ENCODE measurements around the gene ETHE1.

ETHE1 gene

GRCh38 chr19:43495082-43495481 lies 31.9 kb downstream of the ETHE1 start:
- H3K4me3 ChIP-seq (replicated peaks in 1 of 2; ENCODE audit: low read depth in 2 of 2, low read length in 2 of 2): no peak overlapping the region
- DNase-seq (ENCODE audit: low read depth in 2 of 2): no peak
- TF ChIP-seq, protein P1, sequence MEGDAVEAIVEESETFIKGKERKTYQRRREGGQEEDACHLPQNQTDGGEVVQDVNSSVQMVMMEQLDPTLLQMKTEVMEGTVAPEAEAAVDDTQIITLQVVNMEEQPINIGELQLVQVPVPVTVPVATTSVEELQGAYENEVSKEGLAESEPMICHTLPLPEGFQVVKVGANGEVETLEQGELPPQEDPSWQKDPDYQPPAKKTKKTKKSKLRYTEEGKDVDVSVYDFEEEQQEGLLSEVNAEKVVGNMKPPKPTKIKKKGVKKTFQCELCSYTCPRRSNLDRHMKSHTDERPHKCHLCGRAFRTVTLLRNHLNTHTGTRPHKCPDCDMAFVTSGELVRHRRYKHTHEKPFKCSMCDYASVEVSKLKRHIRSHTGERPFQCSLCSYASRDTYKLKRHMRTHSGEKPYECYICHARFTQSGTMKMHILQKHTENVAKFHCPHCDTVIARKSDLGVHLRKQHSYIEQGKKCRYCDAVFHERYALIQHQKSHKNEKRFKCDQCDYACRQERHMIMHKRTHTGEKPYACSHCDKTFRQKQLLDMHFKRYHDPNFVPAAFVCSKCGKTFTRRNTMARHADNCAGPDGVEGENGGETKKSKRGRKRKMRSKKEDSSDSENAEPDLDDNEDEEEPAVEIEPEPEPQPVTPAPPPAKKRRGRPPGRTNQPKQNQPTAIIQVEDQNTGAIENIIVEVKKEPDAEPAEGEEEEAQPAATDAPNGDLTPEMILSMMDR (IDR thresholded peaks at IDR 0.05; ENCODE audit: low read depth, low read length): no peak

- no peak for DNase-seq (ENCODE audit: low read depth in 2 of 2)
- no peak overlapping the region for H3K4me3 ChIP-seq (replicated peaks in 1 of 2; ENCODE audit: low read depth in 2 of 2, low read length in 2 of 2)
- TF ChIP-seq, protein P1 (IDR thresholded peaks at IDR 0.05; ENCODE audit: low read depth, low read length): no peak
These were observed 36.2 kb downstream of the ETHE1 start for GRCh38 chr19:43490759-43491158.

DNA sequence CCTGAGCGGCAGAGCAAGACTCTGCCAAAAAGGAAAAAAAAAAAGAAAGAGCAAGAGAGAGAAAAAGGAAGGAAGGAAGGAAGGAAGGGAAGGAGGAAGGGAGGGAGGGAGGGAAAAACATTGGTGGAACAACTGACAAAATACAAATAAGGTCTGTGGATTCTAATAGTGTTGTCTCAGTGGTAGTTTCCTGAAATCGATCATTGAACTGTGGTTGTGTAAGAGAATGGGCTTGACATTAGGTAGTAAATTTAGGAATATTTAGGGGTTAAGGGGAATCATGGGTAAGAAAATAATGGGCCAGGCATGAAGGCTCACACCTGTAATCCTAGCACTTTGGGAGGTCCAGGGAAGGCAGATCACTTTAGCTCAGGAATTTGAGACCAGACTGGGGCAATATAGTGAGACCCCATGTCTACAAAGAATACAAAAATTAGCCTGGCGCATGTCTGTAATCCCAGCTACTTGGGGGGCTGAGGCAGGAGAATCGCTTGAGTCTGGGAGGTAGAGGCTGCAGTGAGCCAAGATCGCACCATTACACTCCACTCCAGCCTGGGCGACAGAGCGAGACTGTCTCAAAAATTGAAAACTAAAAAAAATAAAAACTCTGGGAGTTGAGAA lies 36.9 kb downstream of the ETHE1 start:
- H3K4me3 ChIP-seq (replicated peaks in 1 of 2; ENCODE audit: low read depth in 2 of 2, low read length in 2 of 2): no peak overlapping the region
- TF ChIP-seq, protein P1 (IDR thresholded peaks at IDR 0.05; ENCODE audit: low read depth, low read length): no peak
- DNase-seq (ENCODE audit: low read depth in 2 of 2): no peak

DNA sequence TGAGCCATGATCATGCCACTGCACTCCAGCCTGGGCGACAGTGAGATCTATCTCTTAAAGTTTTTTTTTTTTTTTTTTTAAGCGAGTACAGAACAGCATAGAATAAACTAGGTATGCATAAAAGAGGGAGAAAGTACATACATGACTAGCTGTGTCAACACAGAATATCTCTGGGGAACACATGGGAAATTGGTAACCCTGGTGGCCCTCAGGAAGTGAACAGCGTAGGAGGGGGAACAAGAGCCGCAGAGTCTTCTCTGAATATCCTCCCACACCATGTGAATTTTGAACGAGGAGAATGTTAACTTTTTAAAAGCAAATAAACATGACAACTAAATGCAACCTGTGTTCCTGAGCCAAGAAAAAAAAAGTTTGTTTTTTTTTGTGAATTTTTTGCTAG lies 37.7 kb downstream of the ETHE1 start:
- TF ChIP-seq, protein P1 (IDR thresholded peaks at IDR 0.05; ENCODE audit: low read depth, low read length): no peak
- DNase-seq (ENCODE audit: low read depth in 2 of 2): peak in 1 of 2 donors; percentile 22
- no peak overlapping the region for H3K4me3 ChIP-seq (replicated peaks in 1 of 2; ENCODE audit: low read depth in 2 of 2, low read length in 2 of 2)

DNA sequence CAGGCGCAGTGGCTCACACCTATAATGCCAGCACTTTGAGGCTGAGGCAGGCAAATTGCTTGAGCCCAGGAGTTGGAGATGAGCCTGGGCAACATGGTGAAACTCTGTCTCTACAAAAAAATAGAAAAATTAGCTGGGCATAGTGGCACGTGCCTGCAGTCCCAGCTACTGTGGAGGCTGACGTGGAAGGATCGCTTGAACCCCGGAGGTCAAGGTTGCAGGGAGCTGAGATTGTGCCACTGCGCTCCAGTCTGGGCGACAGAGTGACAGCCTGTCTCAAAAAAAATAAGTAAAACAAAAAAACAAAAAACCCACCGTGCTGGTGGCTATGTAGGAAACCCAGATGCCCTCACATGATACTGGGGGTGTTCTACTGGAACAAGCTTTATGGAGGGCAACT lies 38.8 kb downstream of the ETHE1 start:
- H3K4me3 ChIP-seq (replicated peaks in 1 of 2; ENCODE audit: low read depth in 2 of 2, low read length in 2 of 2): no peak overlapping the region
- TF ChIP-seq, protein P1 (IDR thresholded peaks at IDR 0.05; ENCODE audit: low read depth, low read length): no peak

DNA sequence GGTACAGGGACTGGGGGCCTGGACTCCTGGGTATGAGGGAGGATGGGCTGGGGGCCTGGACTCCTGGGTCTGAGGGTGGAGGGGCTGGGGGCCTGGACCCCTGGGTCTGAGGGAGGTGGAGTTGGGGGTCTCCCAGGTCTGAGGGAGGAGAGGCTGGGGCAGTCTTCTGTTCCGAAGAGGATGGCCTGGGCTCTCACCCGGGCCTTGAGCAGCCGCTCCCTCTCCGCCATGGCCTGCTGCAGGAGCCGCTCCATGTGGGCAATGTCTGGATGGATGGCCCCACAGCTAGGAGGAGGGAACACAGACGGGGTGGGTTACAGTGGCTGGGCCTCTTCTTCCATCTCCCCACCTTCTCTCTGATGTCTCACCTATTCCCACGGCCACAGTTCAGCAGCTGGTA lies 40.6 kb downstream of the ETHE1 start:
- no peak for DNase-seq (ENCODE audit: low read depth in 2 of 2)
- no peak overlapping the region for H3K4me3 ChIP-seq (replicated peaks in 1 of 2; ENCODE audit: low read depth in 2 of 2, low read length in 2 of 2)
- TF ChIP-seq, protein P1 (IDR thresholded peaks at IDR 0.05; ENCODE audit: low read depth, low read length): no peak

More for the DNA sequence above, 38.8 kb downstream of the ETHE1 start:
- no peak for DNase-seq (ENCODE audit: low read depth in 2 of 2)

DNA sequence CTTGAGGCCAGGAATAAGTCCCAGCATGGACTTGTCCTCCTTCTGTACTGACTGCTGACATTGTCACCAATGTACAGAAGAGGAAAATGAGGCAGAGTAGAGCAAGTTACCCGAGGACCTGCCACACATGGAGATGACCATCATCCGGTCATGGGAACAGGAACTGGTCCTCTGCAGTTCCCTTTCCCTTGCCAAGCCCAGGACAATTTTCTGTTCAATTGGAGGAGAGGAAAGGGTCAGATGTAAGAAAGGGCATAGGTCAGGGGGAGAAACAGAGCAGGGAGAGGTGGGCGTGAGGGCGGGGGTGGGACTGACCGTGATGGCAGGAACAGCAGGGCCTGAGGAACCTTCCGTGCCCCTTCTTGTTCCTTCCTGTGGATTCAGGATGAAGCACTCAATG lies 41.0 kb downstream of the ETHE1 start:
- no peak for DNase-seq (ENCODE audit: low read depth in 2 of 2)
- H3K4me3 ChIP-seq (replicated peaks in 1 of 2; ENCODE audit: low read depth in 2 of 2, low read length in 2 of 2): no peak overlapping the region
- TF ChIP-seq, protein P1 (IDR thresholded peaks at IDR 0.05; ENCODE audit: low read depth, low read length): no peak

All from cardiac fibroblast (primary cell).